HEK293 (cell line): ENCODE data around the gene AQP11.

Experiments used
- CTCF ChIP-seq: fragments of 450-650 bp; formaldehyde crosslinking; IDR thresholded peaks from 2 replicates; pipeline ENCODE4 v1.5.1; 2016; ENCODE audit warnings: missing biosample characterization, missing genetic modification characterization
- TCF7L2 ChIP-seq: IDR thresholded peaks from 2 replicates; pipeline ENCODE4 v1.6.1; 2011; ENCODE audit warnings: low read depth, mild to moderate bottlenecking, inconsistent platforms, low read length, moderate library complexity, borderline replicate concordance
- ZBTB26 ChIP-seq: fragments of 450-650 bp; formaldehyde crosslinking; optimal IDR thresholded peaks from 2 replicates; pipeline ENCODE3; 2016; ENCODE audit warnings: missing biosample characterization, mild to moderate bottlenecking, missing genetic modification characterization
- ZNF174 ChIP-seq: fragments of 450-650 bp; formaldehyde crosslinking; IDR thresholded peaks from 2 replicates; pipeline ENCODE4 v1.5.0; 2017; ENCODE audit warnings: missing biosample characterization, mild to moderate bottlenecking, missing genetic modification characterization
- ZNF292 ChIP-seq: fragments of 450-650 bp; formaldehyde crosslinking; IDR thresholded peaks from 2 replicates; pipeline ENCODE4 v1.5.1; 2016; ENCODE audit warnings: low read depth, missing biosample characterization, missing genetic modification characterization, borderline replicate concordance
- ZNF449 ChIP-seq: fragments of 450-650 bp; formaldehyde crosslinking; IDR thresholded peaks from 2 replicates; pipeline ENCODE4 v1.5.1; 2017; ENCODE audit warnings: missing biosample characterization, mild to moderate bottlenecking, missing genetic modification characterization, moderate library complexity
- ZNF510 ChIP-seq: fragments of 450-650 bp; formaldehyde crosslinking; IDR thresholded peaks from 2 replicates; pipeline ENCODE4 v1.5.1; 2018; ENCODE audit warnings: mild to moderate bottlenecking, missing genetic modification characterization, missing biosample characterization; ENCODE audit not compliant: insufficient replicate concordance
- ZNF558 ChIP-seq: fragments of 450-650 bp; formaldehyde crosslinking; IDR thresholded peaks from 2 replicates; pipeline ENCODE4 v1.5.1; 2016; ENCODE audit warnings: missing biosample characterization, missing genetic modification characterization
- ZNF623 ChIP-seq: fragments of 450-650 bp; formaldehyde crosslinking; IDR thresholded peaks from 2 replicates; pipeline ENCODE4 v1.5.1; 2016; ENCODE audit warnings: missing biosample characterization, missing genetic modification characterization

GRCh38 chr11:77568306-77568705, 21.4 kb upstream of the AQP11 start:
- TF ChIP-seq CTCF (tag by site-specific recombination) (no peak), ZBTB26 (tag by site-specific recombination) (no peak), ZNF292 (tag by site-specific recombination) (no peak), ZNF510 (tag by site-specific recombination) (no peak), TCF7L2 (no peak), ZNF449 (tag by site-specific recombination) (no peak), ZNF623 (tag by site-specific recombination) (no peak), ZNF174 (tag by site-specific recombination) (no peak), ZNF558 (no peak)
